Activated T-cell treated with anti-CD3 and anti-CD28 coated beads, Interleukin-2, amount 50 U/mL, for 24 hours (primary cell): Measurements from ENCODE around the gene PCDH18.
"Not testable (repeated sequence)": the region's sequence is repeated elsewhere in the genome, so short reads cannot be mapped to it uniquely, and the experiment has no call there.

Experiments
- DNase-seq: peaks from one replicate; pipeline ENCODE4 v3.0.0-alpha.2; 2020
- H3K27ac Mint-ChIP-seq: 2 replicates; pipeline ENCODE4 v1.8.0; 2020; ENCODE audit warnings: mild to moderate bottlenecking, mixed read lengths
- H3K27me3 Mint-ChIP-seq: 2 replicates; pipeline ENCODE4 v1.8.0; 2020; ENCODE audit warnings: mixed read lengths
- H3K36me3 Mint-ChIP-seq: 2 replicates; pipeline ENCODE4 v1.8.0; 2020; ENCODE audit warnings: low read depth, mixed read lengths
- H3K4me1 Mint-ChIP-seq: 2 replicates; pipeline ENCODE4 v1.8.0; 2020; ENCODE audit warnings: low read depth, mixed read lengths
- H3K4me3 Mint-ChIP-seq: 2 replicates; pipeline ENCODE4 v1.8.0; 2020; ENCODE audit warnings: mild to moderate bottlenecking, moderate library complexity, mixed read lengths
- H3K9me3 Mint-ChIP-seq: 2 replicates; pipeline ENCODE4 v1.8.0; 2020; ENCODE audit warnings: mixed read lengths

The PCDH18 gene

DNA sequence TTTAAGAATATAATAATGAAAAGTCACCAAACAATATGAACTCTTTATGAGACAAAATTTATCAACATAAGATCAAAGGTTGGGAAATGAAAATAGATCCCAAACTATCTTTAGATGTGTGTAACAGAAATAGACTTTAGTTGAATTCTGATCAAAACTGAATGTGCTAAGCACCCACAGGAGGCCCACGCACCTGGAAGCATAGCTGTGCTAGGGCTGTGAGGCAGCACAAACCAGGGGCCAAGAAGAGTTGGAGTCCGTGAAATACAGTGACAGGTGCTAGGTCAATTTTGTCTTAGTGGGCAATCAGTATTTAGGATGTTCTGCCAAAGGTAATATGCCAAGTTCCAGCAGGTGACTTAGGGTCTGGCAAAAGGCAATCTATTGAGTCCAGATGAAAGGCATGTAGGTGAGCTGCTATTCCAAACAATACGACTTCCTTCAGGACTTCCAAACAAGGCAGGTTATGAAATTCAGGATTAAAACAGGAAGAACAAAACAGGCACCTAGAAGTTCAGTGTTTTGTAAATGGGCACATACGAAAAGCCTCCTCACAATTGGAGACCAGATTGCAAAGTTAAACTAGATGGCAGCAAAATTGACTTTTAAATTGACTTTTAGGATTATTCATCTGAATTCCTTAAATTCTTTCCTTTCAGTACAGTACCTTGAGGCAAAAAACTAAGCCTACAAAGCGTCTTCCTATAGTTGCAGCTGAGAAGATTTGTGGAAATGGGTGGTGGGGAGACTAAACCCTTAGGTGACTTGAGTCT is 4.7 kb upstream of the PCDH18 start:
- Mint-ChIP-seq H3K36me3 (no peaks in the 10 kb centered on the region), H3K27me3 (no peaks in the 10 kb centered on the region), H3K4me1 (peaks cover 4% of the 10 kb centered on the region), H3K9me3 (no peaks in the 10 kb centered on the region), H3K27ac (no peak overlapping the region), H3K4me3 (no peak overlapping the region)
- no peak for DNase-seq

DNA sequence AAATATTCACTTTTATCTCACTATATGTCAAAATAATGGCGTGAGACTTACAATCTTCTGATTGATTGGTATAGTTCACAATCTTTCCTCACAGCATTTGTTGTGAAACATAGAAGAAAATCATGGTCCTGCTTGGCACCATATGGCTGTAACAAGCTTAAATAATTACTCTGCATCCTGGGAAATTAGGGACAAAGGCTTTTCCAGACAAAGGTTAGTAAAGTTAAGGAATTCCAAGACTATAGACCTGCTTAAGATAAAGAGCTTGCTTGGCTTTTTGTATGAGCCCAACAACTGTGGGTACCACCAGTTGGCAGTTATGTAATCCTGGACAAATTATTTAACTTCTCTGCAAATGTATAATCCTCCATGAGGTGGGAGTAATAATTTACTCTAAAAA is 3.4 kb upstream of the PCDH18 start:
- no peak overlapping the region for H3K4me3 Mint-ChIP-seq
- no peak for DNase-seq
- peaks cover 4% of the 10 kb centered on the region for H3K4me1 Mint-ChIP-seq
- H3K27me3 Mint-ChIP-seq: no peaks in the 10 kb centered on the region
- H3K27ac Mint-ChIP-seq: no peak overlapping the region
- H3K9me3 Mint-ChIP-seq: no peaks in the 10 kb centered on the region
- H3K36me3 Mint-ChIP-seq: no peaks in the 10 kb centered on the region

DNA sequence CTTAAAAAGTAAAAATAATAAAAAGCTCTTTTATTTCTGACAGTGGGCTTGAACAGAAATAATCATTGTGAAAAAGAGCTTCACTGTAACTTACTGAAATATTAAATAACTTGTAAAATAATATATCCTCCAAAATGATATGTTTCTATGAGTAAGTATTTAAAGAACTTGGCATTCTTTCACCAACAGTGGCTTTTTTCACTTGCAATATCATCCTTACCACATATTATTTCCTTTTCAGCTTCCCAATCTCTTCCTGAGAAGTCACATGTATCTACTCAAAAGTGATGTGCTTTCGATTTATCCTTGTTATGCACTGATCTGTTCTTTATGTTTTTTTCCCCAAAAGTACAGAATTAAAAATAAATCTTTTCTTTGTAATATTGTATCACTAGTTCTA is 2.2 kb upstream of the PCDH18 start:
- Mint-ChIP-seq H3K4me3 (no peak overlapping the region), H3K9me3 (no peaks in the 10 kb centered on the region), H3K27ac (no peak overlapping the region), H3K36me3 (no peaks in the 10 kb centered on the region), H3K4me1 (peaks cover 6% of the 10 kb centered on the region), H3K27me3 (no peaks in the 10 kb centered on the region)
- no peak for DNase-seq

DNA sequence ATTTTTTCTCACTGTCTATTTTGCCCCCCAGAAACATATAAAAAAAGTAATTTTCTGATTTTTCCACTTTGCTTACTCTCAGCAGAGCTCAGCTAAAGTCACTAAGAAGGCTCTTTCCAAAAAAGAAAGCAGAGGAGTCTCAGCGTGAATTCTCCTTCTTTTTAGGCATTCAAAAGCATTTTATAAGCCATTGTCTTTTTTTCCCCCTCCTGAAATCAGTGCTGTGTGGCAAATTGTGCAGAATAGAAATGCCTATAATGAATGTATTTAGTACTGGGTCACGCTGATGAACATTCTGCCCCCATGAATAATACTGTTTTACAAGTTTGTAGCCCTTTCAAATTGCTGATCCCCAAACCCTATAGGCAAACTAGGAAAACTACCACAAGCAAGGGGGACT is 1.6 kb upstream of the PCDH18 start:
- Mint-ChIP-seq H3K27me3 (no peaks in the 10 kb centered on the region), H3K9me3 (no peaks in the 10 kb centered on the region), H3K27ac (no peak overlapping the region), H3K4me1 (peaks cover 6% of the 10 kb centered on the region), H3K36me3 (no peaks in the 10 kb centered on the region), H3K4me3 (no peak overlapping the region)
- no peak for DNase-seq

DNA sequence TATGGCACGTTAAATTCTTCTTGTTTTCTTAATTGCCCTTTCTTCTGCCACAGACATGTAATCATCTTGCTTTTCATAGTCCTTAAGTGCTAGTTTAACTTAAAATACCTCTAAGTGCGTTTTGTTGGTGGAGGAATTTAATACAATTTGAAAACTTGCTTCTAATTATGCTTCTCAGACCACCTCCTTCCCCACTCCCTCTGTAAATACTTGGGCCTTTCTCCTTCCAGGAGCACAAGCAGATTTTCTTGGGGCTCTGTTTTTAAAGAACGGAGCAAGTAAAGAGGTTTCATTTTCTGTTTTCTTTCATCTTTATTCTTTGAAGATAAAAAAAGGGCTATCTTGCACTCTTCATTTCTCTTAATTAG is 559 bp upstream of the PCDH18 start:
- Mint-ChIP-seq H3K9me3 (no peaks in the 10 kb centered on the region), H3K36me3 (no peaks in the 10 kb centered on the region), H3K27ac (no peak overlapping the region), H3K4me3 (no peak overlapping the region), H3K4me1 (peaks cover 6% of the 10 kb centered on the region), H3K27me3 (no peaks in the 10 kb centered on the region)
- DNase-seq: no peak

DNA sequence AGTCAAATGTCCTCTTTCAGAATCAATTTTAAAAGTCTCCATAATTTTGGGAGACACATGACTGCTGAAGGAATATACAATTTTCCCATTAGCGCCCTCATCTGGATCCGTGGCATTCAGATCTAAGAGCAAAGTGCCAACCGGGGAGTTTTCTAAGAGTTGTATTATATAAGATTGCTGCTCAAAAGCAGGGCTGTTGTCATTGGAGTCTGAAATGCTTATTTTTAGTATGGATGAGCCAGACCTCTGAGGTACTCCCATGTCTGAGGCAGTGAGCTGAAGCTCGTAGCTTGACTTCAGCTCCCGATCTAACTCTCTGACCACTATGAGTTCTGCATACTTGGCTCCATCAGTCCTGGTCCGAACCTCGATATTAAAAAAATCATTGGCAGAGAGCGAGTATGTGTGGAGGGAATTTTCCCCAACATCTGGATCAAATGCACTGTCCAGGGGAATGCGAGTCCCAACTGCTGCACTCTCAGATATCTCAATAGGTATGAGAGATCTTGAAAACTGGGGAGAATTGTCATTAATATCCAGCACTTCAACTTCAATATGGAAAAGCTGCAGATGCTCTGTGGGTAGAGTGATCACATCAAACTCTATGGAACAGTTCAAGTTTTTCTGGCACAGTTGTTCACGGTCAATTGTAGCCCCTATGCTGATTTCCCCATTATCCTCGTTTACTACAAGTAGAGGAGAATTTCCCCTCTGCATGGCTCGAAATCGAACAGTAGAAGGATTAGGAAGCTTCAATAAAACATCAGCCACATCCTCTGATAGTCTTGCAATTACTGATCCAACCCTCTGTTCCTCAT is 917 bp downstream of the PCDH18 start:
- Mint-ChIP-seq H3K9me3 (no peaks in the 10 kb centered on the region), H3K4me1 (peaks cover 6% of the 10 kb centered on the region), H3K27ac (no peak overlapping the region), H3K4me3 (no peak overlapping the region), H3K27me3 (no peaks in the 10 kb centered on the region), H3K36me3 (no peaks in the 10 kb centered on the region)
- DNase-seq: no peak

DNA sequence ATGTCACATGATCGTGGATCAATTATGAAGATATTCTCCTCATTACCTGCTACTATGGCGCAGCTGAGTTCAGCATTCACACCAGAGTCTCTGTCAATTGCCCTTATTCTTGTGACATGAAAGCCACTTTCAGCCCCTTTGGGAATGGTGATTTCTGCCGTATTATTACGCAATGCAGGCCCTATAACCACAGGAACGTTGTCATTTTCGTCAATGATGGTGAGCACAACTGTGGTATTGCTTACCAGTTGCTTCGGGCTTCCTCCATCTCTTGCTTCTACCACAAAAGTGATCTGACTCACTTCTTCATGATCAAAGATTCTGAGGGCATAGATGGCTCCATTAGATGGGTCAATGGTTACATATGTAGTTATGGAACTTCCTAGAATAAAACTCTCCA is 2.1 kb downstream of the PCDH18 start:
- Mint-ChIP-seq H3K36me3 (no peaks in the 10 kb centered on the region), H3K27me3 (no peaks in the 10 kb centered on the region), H3K4me1 (peaks cover 6% of the 10 kb centered on the region), H3K9me3 (no peaks in the 10 kb centered on the region), H3K4me3 (no peak overlapping the region), H3K27ac (no peak overlapping the region)
- DNase-seq: no peak

DNA sequence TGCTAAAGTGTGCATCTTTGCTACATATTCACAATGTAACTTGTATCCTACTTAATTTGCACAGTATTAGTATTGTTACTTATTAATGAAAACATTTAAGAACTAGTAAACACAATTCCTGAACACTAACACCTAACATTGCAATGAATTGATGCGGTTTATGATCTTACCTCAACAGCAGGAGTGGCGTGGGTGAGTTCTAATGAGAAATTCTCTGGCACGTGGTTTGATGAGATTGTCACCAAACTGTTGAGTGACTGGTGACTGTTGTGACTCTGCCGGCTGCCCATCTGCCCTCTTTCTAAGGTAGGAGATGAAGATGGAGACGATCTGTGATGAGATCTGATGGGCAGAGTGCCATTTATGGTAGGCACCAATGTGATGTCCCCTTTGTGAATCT is 2.9 kb downstream of the PCDH18 start:
- no peak overlapping the region for H3K27ac Mint-ChIP-seq
- H3K4me3 Mint-ChIP-seq: no peak overlapping the region
- no peaks in the 10 kb centered on the region for H3K27me3 Mint-ChIP-seq
- H3K9me3 Mint-ChIP-seq: no peaks in the 10 kb centered on the region
- no peak for DNase-seq
- H3K36me3 Mint-ChIP-seq: no peaks in the 10 kb centered on the region
- H3K4me1 Mint-ChIP-seq: peaks cover 6% of the 10 kb centered on the region

DNA sequence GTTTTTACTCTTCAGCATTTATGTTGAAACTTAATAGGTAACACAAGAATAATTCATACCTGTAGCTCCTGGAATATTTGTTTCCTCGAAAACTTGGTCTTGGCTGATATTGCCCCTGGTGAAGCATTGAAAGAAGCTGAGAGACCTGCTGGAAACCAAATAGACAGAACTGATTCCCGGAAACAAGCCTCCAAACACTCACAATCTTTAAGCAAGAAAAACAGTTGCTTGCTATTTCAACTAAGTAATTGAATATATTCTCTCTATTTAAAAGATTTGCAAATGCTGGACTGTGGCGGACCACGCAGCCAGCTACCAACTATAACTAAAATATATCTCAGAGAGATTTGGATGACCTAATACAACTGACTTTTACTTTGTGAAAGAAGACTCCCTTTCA is 3.6 kb downstream of the PCDH18 start:
- Mint-ChIP-seq H3K9me3 (no peaks in the 10 kb centered on the region), H3K4me3 (no peak overlapping the region), H3K36me3 (no peaks in the 10 kb centered on the region), H3K27ac (no peak overlapping the region), H3K27me3 (no peaks in the 10 kb centered on the region), H3K4me1 (peaks cover 5% of the 10 kb centered on the region)
- DNase-seq: no peak

DNA sequence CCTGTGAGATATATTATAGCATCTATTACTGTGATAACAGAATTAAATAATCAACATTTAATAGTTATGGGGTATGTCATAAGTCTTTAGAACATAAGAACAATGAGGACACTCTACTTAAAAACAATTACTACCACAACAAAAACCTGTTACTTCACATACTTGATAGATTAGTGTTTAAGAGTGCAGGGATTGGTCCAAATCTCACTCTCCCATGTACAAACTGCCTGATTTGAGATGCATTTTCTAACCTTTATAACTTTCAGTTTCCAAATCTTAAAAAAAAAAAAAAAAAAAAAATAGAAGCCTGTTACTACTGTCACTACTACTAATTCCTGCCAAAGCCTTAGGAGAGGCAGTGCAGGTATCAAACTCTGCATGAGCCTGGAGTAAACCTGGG is 5.6 kb downstream of the PCDH18 start:
- H3K9me3 Mint-ChIP-seq: no peaks in the 10 kb centered on the region
- no peaks in the 10 kb centered on the region for H3K36me3 Mint-ChIP-seq
- peaks cover 2% of the 10 kb centered on the region for H3K4me1 Mint-ChIP-seq
- DNase-seq: no peak
- no peak overlapping the region for H3K4me3 Mint-ChIP-seq
- no peak overlapping the region for H3K27ac Mint-ChIP-seq
- no peaks in the 10 kb centered on the region for H3K27me3 Mint-ChIP-seq

DNA sequence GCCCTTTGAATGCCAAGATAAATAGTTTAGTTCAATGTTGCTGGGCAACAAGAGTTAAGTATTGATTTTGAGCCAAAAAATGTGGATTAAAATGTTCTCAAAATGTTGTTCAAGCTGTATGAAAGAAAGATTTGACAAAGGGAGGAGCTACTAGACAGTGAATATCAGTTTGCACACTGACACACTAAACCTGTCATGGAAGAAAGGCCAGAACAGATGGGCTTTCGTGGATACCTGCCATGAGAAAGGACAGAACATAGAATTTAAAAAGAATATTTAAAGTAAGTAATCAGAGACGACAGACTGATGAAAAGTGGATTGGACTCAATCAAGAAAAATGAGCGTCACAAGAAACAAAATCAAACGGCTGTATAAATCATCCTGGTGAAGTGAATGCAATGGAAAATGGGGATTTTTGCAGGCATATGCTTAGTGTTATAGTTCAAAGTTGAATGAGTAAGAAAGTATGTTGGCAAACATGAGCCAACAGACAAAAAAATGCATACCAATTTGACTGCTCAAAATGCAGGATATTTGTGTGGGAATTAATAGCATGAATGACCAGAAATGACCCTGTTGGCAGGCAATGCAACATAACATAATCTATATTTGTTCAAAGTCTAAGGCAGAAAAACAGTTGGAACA is 7.4 kb downstream of the PCDH18 start:
- no peak overlapping the region for H3K27ac Mint-ChIP-seq
- H3K4me1 Mint-ChIP-seq: no peaks in the 10 kb centered on the region
- no peaks in the 10 kb centered on the region for H3K36me3 Mint-ChIP-seq
- no peak overlapping the region for H3K4me3 Mint-ChIP-seq
- no peaks in the 10 kb centered on the region for H3K27me3 Mint-ChIP-seq
- no peak for DNase-seq
- H3K9me3 Mint-ChIP-seq: no peaks in the 10 kb centered on the region

DNA sequence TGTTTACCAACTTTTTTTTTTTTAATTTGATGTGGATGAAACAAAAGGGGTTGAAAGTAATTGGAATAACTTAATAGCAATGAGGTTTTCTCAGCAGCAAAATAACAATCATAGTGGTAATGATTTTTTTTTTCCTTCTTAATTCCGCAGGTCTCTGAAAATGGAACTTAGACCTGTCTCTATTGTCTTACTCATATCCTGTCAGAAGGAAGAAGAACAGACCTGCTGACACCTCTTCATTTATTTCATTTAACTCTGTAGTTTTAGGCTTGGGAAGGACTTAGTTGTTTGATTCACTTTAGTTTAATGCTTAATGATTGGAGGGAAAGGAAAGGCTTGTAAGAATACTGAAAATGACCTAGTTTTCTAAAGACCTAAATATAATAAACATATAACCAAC is 9.0 kb downstream of the PCDH18 start:
- no peak overlapping the region for H3K4me3 Mint-ChIP-seq
- no peaks in the 10 kb centered on the region for H3K9me3 Mint-ChIP-seq
- DNase-seq: no peak
- H3K27ac Mint-ChIP-seq: no peak overlapping the region
- no peaks in the 10 kb centered on the region for H3K4me1 Mint-ChIP-seq
- H3K36me3 Mint-ChIP-seq: no peaks in the 10 kb centered on the region
- H3K27me3 Mint-ChIP-seq: no peaks in the 10 kb centered on the region

DNA sequence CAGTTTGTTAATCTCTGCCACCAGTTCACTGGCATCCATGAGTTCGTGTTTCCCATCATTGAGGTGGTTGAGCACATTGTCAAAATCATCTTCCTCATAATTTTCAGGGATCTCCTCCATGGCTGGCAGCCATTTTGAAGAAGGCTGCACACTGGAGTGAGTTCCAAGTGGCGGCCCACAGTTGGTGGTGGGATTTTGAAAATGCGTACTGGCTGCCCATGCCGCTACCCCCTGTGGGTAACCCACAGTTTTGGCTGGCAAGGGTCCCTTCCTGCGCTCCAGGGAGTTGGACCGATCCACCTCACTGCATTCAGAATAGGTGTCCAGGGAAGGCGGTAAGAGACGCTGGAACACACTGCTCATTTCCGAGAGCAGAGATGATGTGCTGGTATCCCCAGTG is 11.2 kb downstream of the PCDH18 start:
- no peaks in the 10 kb centered on the region for H3K36me3 Mint-ChIP-seq
- H3K9me3 Mint-ChIP-seq: no peaks in the 10 kb centered on the region
- H3K27ac Mint-ChIP-seq: no peak overlapping the region
- H3K27me3 Mint-ChIP-seq: no peaks in the 10 kb centered on the region
- H3K4me1 Mint-ChIP-seq: no peaks in the 10 kb centered on the region
- DNase-seq: no peak
- H3K4me3 Mint-ChIP-seq: no peak overlapping the region

DNA sequence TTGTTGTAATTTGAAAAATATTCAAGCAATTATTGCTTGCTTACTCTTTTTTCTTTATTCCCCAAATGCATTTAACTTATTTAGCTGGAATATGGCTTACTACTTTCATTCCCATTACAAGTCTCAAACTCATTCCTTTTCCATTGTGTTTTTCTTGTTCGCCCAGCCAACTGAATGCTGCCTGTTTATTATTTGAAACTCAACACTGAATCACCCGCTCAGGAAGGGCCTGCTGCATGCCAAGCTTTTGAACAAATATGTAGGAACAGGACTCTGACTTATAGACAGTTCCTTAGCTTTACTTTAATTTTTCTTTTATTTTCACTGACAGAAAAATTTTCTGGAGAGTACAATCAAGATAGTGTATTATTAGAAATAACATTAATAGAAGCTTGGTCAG is 12.9 kb downstream of the PCDH18 start:
- DNase-seq: no peak
- H3K36me3 Mint-ChIP-seq: no peaks in the 10 kb centered on the region
- no peaks in the 10 kb centered on the region for H3K9me3 Mint-ChIP-seq
- H3K27me3 Mint-ChIP-seq: no peaks in the 10 kb centered on the region
- no peak overlapping the region for H3K27ac Mint-ChIP-seq
- no peak overlapping the region for H3K4me3 Mint-ChIP-seq
- no peaks in the 10 kb centered on the region for H3K4me1 Mint-ChIP-seq

DNA sequence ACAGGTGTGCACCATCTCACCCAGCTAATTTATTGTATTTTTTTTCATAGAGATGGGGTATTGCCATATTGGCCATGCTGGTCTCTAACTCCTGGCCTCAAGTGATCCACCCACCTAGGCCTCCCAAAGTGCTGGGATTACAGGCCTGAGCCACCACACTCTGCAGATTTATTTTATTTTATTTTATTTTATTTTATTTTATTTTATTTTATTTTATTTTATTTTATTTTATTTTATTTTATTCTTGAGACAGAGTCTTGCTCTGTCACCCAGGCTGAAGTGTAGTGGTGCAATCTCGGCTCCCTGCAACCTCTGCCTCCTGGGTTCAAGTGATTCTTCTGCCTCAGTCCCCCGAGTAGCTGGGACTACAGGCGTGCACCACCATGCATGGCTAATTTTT is 15.0 kb downstream of the PCDH18 start:
- not testable (repeated sequence) for DNase-seq, H3K36me3 Mint-ChIP-seq, H3K4me3 Mint-ChIP-seq

More for the DNA sequence above, 15.0 kb downstream of the PCDH18 start:
- not testable (repeated sequence) for H3K27me3 Mint-ChIP-seq, H3K4me1 Mint-ChIP-seq, H3K9me3 Mint-ChIP-seq, H3K27ac Mint-ChIP-seq
